ENCODE data around the gene DCAF4L1.

- TF ChIP-seq CTCF (IDR thresholded peaks at IDR 0.05) (peak; percentile 62), ZFX (IDR thresholded peaks at IDR 0.05; ENCODE audit: borderline replicate concordance) (no peak)
Measured at GRCh38 chr4:41957634-41958033, 23.9 kb upstream of the DCAF4L1 start.
